MM.1S (cell line): ENCODE data around the gene STAT3.

Experiments used
- DNase-seq: peaks from one replicate; pipeline ENCODE4 v3.0.0-alpha.2; 2015
- H2AFZ ChIP-seq: fragments of 300-600 bp; sonication (generic); 2 replicates; pipeline ENCODE4 v1.6.0; 2016; ENCODE audit warnings: antibody characterized with exemption, low read length
- H3F3A ChIP-seq: fragments of 300-600 bp; sonication (generic); 2 replicates; pipeline ENCODE4 v1.6.1; 2016; ENCODE audit warnings: mild to moderate bottlenecking, antibody characterized with exemption, low read length, moderate library complexity, mixed read lengths; ENCODE audit not compliant: insufficient read depth
- H3K27ac ChIP-seq: fragments of 300-600 bp; sonication (generic); 2 replicates; pipeline ENCODE4 v1.5.1; 2016; ENCODE audit warnings: mild to moderate bottlenecking, low read length
- H3K27me3 ChIP-seq: fragments of 300-600 bp; sonication (generic); replicated peaks from 2 replicates; pipeline ENCODE4 v1.6.0; 2016; ENCODE audit warnings: low read length; ENCODE audit not compliant: insufficient read depth
- H3K36me3 ChIP-seq: fragments of 300-600 bp; sonication (generic); replicated peaks from 2 replicates; pipeline ENCODE4 v1.6.1; 2016; ENCODE audit warnings: mild to moderate bottlenecking, low read length, mixed read lengths; ENCODE audit not compliant: insufficient read depth
- H3K4me1 ChIP-seq: fragments of 300-600 bp; sonication (generic); 2 replicates; pipeline ENCODE4 v1.6.1; 2016; ENCODE audit warnings: low read length, mixed read lengths
- H3K4me2 ChIP-seq: fragments of 300-600 bp; sonication (generic); 2 replicates; pipeline ENCODE4 v1.6.0; 2016; ENCODE audit warnings: low read depth, low read length
- H3K4me3 ChIP-seq: fragments of 300-600 bp; sonication (generic); 2 replicates; pipeline ENCODE4 v1.5.1; 2016; ENCODE audit warnings: low read length, mixed read lengths
- H3K79me2 ChIP-seq: fragments of 300-600 bp; sonication (generic); 2 replicates; pipeline ENCODE4 v1.6.1; 2016; ENCODE audit warnings: mixed run types, low read length, mixed read lengths
- H3K9ac ChIP-seq: fragments of 300-600 bp; sonication (generic); 2 replicates; pipeline ENCODE4 v1.6.1; 2016; ENCODE audit warnings: low read length, mixed read lengths
- H3K9me2 ChIP-seq: fragments of 300-600 bp; sonication (generic); replicated peaks from 2 replicates; pipeline ENCODE4 v1.6.1; 2016; ENCODE audit warnings: mild to moderate bottlenecking, low read length, mixed read lengths; ENCODE audit not compliant: insufficient read depth
- H3K9me3 ChIP-seq: fragments of 300-600 bp; sonication (generic); replicated peaks from 2 replicates; pipeline ENCODE4 v1.6.1; 2016; ENCODE audit warnings: mild to moderate bottlenecking, low read length, mixed read lengths; ENCODE audit not compliant: insufficient read depth
- H4K20me1 ChIP-seq: fragments of 300-600 bp; sonication (generic); 2 replicates; pipeline ENCODE4 v1.6.1; 2016; ENCODE audit warnings: mild to moderate bottlenecking, low read length, moderate library complexity, mixed read lengths; ENCODE audit not compliant: insufficient read depth
- EZH2 ChIP-seq: fragments of 300-600 bp; sonication (generic); optimal IDR thresholded peaks from 2 replicates; pipeline ENCODE3; 2017; ENCODE audit warnings: low read depth, mild to moderate bottlenecking, antibody characterized with exemption, low read length, mixed read lengths
- EZH2phosphoT487 ChIP-seq: fragments of 300-600 bp; sonication (generic); IDR thresholded peaks from 2 replicates; pipeline ENCODE4 v1.6.1; 2018; ENCODE audit warnings: antibody characterized with exemption, low read length
- TF ChIP-seq, protein P1 (sequence below): fragments of 300-600 bp; sonication (generic); IDR thresholded peaks from 2 replicates; pipeline ENCODE4 v1.5.1; 2016; ENCODE audit warnings: antibody characterized with exemption, low read length, mixed read lengths

STAT3 gene

DNA sequence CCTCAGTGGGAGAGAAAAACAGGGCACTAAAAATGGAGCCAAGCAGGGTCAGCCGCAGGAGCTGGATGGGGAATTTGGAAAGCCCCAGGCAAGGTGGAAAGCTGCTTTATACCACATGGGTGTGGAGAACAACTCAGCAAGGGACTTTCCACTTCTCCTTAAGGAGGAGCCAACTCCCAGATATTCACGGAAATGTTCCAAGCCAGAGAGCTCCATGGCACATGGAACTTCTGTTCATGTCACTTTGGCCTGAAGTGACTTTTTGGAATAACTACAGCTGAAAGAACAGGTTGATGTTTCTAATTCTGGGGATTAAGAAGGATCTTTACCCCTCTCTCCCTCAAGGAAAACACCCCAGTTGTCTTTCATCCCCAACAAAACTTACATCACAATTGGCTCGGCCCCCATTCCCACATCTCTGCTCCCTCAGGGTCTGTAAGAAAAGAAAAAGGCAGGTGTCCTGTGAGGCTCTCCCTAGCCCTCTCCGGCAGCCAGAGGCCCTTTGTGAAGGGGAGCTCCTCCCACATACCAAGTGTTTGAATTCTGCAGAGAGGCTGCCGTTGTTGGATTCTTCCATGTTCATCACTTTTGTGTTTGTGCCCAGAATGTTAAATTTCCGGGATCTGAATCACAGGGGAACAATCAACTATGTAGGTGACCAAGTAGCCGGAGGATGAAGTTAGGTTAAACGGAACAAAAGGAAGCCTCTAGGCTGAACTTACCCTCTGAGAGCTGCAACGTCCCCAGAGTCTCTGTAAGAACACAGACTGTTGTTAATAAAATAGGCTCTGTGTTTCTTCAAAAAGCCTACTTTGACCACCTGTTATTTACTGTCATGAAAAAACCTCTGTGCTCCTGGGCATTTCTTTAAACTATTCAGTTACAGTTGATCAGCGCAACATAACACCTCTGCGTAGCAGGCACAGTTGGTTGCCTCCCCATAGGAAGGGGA is 58.9 kb downstream of the STAT3 start:
- no peak overlapping the region for H3K27ac ChIP-seq
- no peak overlapping the region for H3K9ac ChIP-seq
- no peak overlapping the region for H2AFZ ChIP-seq
- no peaks in the 10 kb centered on the region for H3K36me3 ChIP-seq
- no peaks in the 10 kb centered on the region for H3K9me3 ChIP-seq
- H3K4me1 ChIP-seq, result peaks cover 16% of the 10 kb centered on the region
- H3F3A ChIP-seq, result peaks cover 12% of the 10 kb centered on the region
- no peaks in the 10 kb centered on the region for H3K9me2 ChIP-seq
- no peak overlapping the region for H3K4me2 ChIP-seq
- no peak for DNase-seq
- no peaks in the 10 kb centered on the region for H3K79me2 ChIP-seq
- H3K4me3 ChIP-seq, result no peak overlapping the region
- TF ChIP-seq, protein P1, sequence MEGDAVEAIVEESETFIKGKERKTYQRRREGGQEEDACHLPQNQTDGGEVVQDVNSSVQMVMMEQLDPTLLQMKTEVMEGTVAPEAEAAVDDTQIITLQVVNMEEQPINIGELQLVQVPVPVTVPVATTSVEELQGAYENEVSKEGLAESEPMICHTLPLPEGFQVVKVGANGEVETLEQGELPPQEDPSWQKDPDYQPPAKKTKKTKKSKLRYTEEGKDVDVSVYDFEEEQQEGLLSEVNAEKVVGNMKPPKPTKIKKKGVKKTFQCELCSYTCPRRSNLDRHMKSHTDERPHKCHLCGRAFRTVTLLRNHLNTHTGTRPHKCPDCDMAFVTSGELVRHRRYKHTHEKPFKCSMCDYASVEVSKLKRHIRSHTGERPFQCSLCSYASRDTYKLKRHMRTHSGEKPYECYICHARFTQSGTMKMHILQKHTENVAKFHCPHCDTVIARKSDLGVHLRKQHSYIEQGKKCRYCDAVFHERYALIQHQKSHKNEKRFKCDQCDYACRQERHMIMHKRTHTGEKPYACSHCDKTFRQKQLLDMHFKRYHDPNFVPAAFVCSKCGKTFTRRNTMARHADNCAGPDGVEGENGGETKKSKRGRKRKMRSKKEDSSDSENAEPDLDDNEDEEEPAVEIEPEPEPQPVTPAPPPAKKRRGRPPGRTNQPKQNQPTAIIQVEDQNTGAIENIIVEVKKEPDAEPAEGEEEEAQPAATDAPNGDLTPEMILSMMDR, result no peak
- no peak for TF ChIP-seq EZH2phosphoT487
- no peak for TF ChIP-seq EZH2
- H3K27me3 ChIP-seq, result no peaks in the 10 kb centered on the region
- no peaks in the 10 kb centered on the region for H4K20me1 ChIP-seq

DNA sequence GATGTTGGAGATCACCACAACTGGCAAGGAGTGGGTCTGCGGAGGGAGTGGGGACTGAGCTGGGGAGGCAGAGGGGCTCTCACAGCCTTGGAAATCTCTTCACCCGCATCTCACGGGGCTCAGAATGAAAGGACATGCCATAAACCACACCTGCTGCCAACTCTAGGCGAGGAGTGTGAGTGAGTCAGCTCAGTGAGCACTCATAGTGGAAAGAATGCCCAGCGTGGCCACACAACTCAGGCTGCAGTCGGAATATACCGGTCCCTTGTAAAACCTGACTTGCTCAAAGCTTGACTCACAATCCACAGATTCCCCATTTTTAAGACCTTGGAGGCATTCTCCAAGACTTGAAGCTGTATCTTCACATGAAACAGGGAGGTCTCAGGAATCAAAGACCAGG is 63.2 kb downstream of the STAT3 start:
- Histone ChIP-seq H3K9me3 (no peaks in the 10 kb centered on the region), H3K9ac (no peak overlapping the region), H3K79me2 (no peaks in the 10 kb centered on the region), H3F3A (no peaks in the 10 kb centered on the region), H4K20me1 (no peaks in the 10 kb centered on the region), H2AFZ (no peak overlapping the region), H3K4me2 (no peak overlapping the region), H3K36me3 (no peaks in the 10 kb centered on the region), H3K27me3 (no peaks in the 10 kb centered on the region), H3K9me2 (no peaks in the 10 kb centered on the region), H3K4me3 (no peak overlapping the region), H3K4me1 (no peaks in the 10 kb centered on the region), H3K27ac (no peak overlapping the region)
- TF ChIP-seq EZH2phosphoT487 (no peak), EZH2 (no peak)
- TF ChIP-seq, protein P1, result no peak
- no peak for DNase-seq

DNA sequence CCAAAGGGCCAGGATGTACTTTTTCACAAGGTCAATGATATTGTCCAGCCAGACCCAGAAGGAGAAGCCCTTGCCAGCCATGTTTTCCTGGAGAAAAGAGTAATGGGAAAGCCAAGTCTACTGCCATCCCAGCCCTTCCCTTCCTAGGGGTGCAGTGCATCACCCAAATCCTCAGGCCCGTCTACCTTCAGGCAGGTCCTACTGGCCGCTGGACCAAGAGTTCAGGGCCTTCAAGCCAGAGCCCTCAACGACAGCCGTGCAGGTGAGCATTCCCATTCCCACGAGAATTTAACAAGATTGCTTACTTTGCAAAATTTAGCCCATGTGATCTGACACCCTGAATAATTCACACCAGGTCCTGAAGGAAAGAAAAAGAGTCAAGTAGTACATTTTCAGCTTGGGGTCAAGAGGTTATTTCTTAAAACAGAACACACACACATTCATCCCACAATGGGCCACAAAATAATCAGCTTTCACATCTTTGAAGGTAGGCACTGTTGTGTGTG is 64.9 kb downstream of the STAT3 start:
- Histone ChIP-seq H3K4me3 (no peak overlapping the region), H3K27me3 (no peaks in the 10 kb centered on the region), H4K20me1 (no peaks in the 10 kb centered on the region), H3K9me2 (no peaks in the 10 kb centered on the region), H3F3A (no peaks in the 10 kb centered on the region), H3K79me2 (no peaks in the 10 kb centered on the region), H3K36me3 (no peaks in the 10 kb centered on the region), H3K4me2 (no peak overlapping the region), H3K27ac (no peak overlapping the region), H2AFZ (no peak overlapping the region), H3K4me1 (no peaks in the 10 kb centered on the region), H3K9ac (no peak overlapping the region), H3K9me3 (no peaks in the 10 kb centered on the region)
- TF ChIP-seq, protein P1, result no peak
- TF ChIP-seq EZH2, result no peak
- no peak for TF ChIP-seq EZH2phosphoT487
- DNase-seq, result no peak
